ENCODE results near the gene NRCAM.

The NRCAM gene

GRCh38 chr7:108236681-108237415 lies 219.4 kb downstream of the NRCAM start:
- DNase-seq: no peak

GRCh38 chr7:108235451-108236061 lies 220.7 kb downstream of the NRCAM start:
- no peak for DNase-seq

- DNase-seq: no peak
These were observed 221.2 kb downstream of the NRCAM start for GRCh38 chr7:108234971-108235450.

GRCh38 chr7:108234281-108234680 lies 222.0 kb downstream of the NRCAM start:
- DNase-seq: no peak

- DNase-seq: no peak
These were observed 224.2 kb downstream of the NRCAM start for GRCh38 chr7:108232076-108232475.

GRCh38 chr7:108231221-108231620 lies 225.0 kb downstream of the NRCAM start:
- no peak for DNase-seq

GRCh38 chr7:108227366-108227765 lies 228.9 kb downstream of the NRCAM start:
- no peak for DNase-seq

GRCh38 chr7:108226816-108227299 lies 229.4 kb downstream of the NRCAM start:
- no peak for DNase-seq

- DNase-seq: no peak
These were observed 230.6 kb downstream of the NRCAM start for GRCh38 chr7:108225531-108226181.

- DNase-seq: no peak
These were observed 231.8 kb downstream of the NRCAM start for GRCh38 chr7:108224387-108224786.

GRCh38 chr7:108222236-108222892 lies 233.9 kb downstream of the NRCAM start:
- DNase-seq: no peak

GRCh38 chr7:108211382-108212201 lies 244.6 kb downstream of the NRCAM start:
- DNase-seq: no peak

GRCh38 chr7:108210796-108211195 lies 245.4 kb downstream of the NRCAM start:
- DNase-seq: no peak

- no peak for DNase-seq
These were observed 250.9 kb downstream of the NRCAM start for GRCh38 chr7:108205311-108205710.

GRCh38 chr7:108204281-108204796 lies 251.9 kb downstream of the NRCAM start:
- no peak for DNase-seq

- DNase-seq: no peak
These were observed 252.7 kb downstream of the NRCAM start for GRCh38 chr7:108203537-108203936.

GRCh38 chr7:108202743-108203142 lies 253.5 kb downstream of the NRCAM start:
- no peak for DNase-seq

GRCh38 chr7:108201766-108202165 lies 254.5 kb downstream of the NRCAM start:
- no peak for DNase-seq

- DNase-seq: no peak
These were observed 255.9 kb downstream of the NRCAM start for GRCh38 chr7:108200326-108200725.

- no peak for DNase-seq
These were observed 258.7 kb downstream of the NRCAM start for GRCh38 chr7:108197371-108198091.

- no peak for DNase-seq
These were observed 260.2 kb downstream of the NRCAM start for GRCh38 chr7:108196004-108196403.
